ENCODE data around the gene CFB.
"Not testable (repeated sequence)": the region's sequence is repeated elsewhere in the genome, so short reads cannot be mapped to it uniquely, and the experiment has no call there.

Gene CFB

GRCh38 chr6:31971993-31972708 is 26.3 kb downstream of the CFB start, which contains the start of gene DXO:
TSS of gene DXO (minus strand) at chr6:31972138. CDS start at chr6:31971675, 463 bp downstream.
- DNase-seq, result peak; percentile 80

- no peak for DNase-seq
These were observed 26.9 kb downstream of the CFB start for GRCh38 chr6:31972709-31973350.

- not testable (repeated sequence) for DNase-seq
These were observed 30.2 kb downstream of the CFB start for GRCh38 chr6:31976065-31976464.

- no peak for DNase-seq
These were observed 32.0 kb downstream of the CFB start for GRCh38 chr6:31977816-31978431.

GRCh38 chr6:31978831-31979230 is 32.9 kb downstream of the CFB start:
- no peak for DNase-seq

- DNase-seq, result no peak
These were observed 33.5 kb downstream of the CFB start for GRCh38 chr6:31979238-31979898.

GRCh38 chr6:31980195-31980876 is 34.4 kb downstream of the CFB start:
- not testable (repeated sequence) for DNase-seq

- not testable (repeated sequence) for DNase-seq
These were observed 35.1 kb downstream of the CFB start for GRCh38 chr6:31980998-31981397.

GRCh38 chr6:31981744-31982143 is 35.8 kb downstream of the CFB start, which contains the start of gene C4A:
TSS of gene C4A (plus strand) at chr6:31982057. CDS start at chr6:31982108, 51 bp downstream.
- not testable (repeated sequence) for DNase-seq

GRCh38 chr6:31989363-31989762 is 43.5 kb downstream of the CFB start:
- not testable (repeated sequence) for DNase-seq

- not testable (repeated sequence) for DNase-seq
These were observed 48.5 kb downstream of the CFB start for GRCh38 chr6:31994421-31994820.

GRCh38 chr6:31996385-31996784 is 50.5 kb downstream of the CFB start:
- not testable (repeated sequence) for DNase-seq
